Keratinocyte (primary cell): ENCODE measurements around the gene NIPBL.

Experiments
- CTCF ChIP-seq, 3 experiments: IDR thresholded peaks in 1 of 3; conservative IDR thresholded peaks in 1 of 3; optimal IDR thresholded peaks in 1 of 3; 2 replicates in 2 of 3; 3 replicates in 1 of 3; pipeline versions ENCODE3 to v1.5.1; 2011; ENCODE audit warnings: low read length in 3 of 3, mild to moderate bottlenecking in 3 of 3, moderate library complexity in 2 of 3, control low read depth in 1 of 3, inconsistent platforms in 1 of 3; ENCODE audit not compliant: insufficient read depth in 2 of 3; ENCODE audit errors: extremely low read depth in 1 of 3
- EZH2 ChIP-seq: IDR thresholded peaks from one replicate; pipeline ENCODE4 v1.6.1; 2012; ENCODE audit warnings: inconsistent platforms, mild to moderate bottlenecking, low read length, moderate library complexity

GRCh38 chr5:36885149-36885548, 8.6 kb downstream of the NIPBL start:
- no peak for TF ChIP-seq CTCF (optimal IDR thresholded peaks at IDR 0.05 in 1 of 3, IDR thresholded peaks at IDR 0.05 in 1 of 3, conservative IDR thresholded peaks at IDR 0.05 in 1 of 3; ENCODE audit: extremely low read depth in 1 of 3, insufficient read depth in 2 of 3, low read length in 3 of 3)
- no peak for TF ChIP-seq EZH2
